Measurements from ENCODE around the gene RALBP1.

Gene RALBP1

GRCh38 chr18:9507565-9508088 lies 32.3 kb downstream of the RALBP1 start:
- DNase-seq (ENCODE audit: insufficient read length, low spot score): no peak
- no peak for FAIRE-seq
- TF ChIP-seq POLR2A (IDR thresholded peaks at IDR 0.05; ENCODE audit: low read depth, low read length): no peak

GRCh38 chr18:9508446-9509025 lies 33.2 kb downstream of the RALBP1 start:
- FAIRE-seq: no peak

GRCh38 chr18:9513971-9514512 lies 38.7 kb downstream of the RALBP1 start:
- peak; percentile 78 for FAIRE-seq
- TF ChIP-seq POLR2A (IDR thresholded peaks at IDR 0.05; ENCODE audit: low read depth, low read length): no peak
- no peak for DNase-seq (ENCODE audit: insufficient read length, low spot score)

More at GRCh38 chr18:9508446-9509025, 33.2 kb downstream of the RALBP1 start:
- TF ChIP-seq POLR2A (IDR thresholded peaks at IDR 0.05; ENCODE audit: low read depth, low read length): no peak
- no peak for DNase-seq (ENCODE audit: insufficient read length, low spot score)

- TF ChIP-seq POLR2A (IDR thresholded peaks at IDR 0.05; ENCODE audit: low read depth, low read length): no peak
- DNase-seq (ENCODE audit: insufficient read length, low spot score): no peak
- peak; percentile 96 for FAIRE-seq
Observed at GRCh38 chr18:9516437-9517064, 41.2 kb downstream of the RALBP1 start.

- TF ChIP-seq POLR2A (IDR thresholded peaks at IDR 0.05; ENCODE audit: low read depth, low read length): no peak
- DNase-seq (ENCODE audit: insufficient read length, low spot score): no peak
- no peak for FAIRE-seq
Observed at GRCh38 chr18:9517869-9518268, 42.6 kb downstream of the RALBP1 start.

- no peak for DNase-seq (ENCODE audit: insufficient read length, low spot score)
- no peak for TF ChIP-seq POLR2A (IDR thresholded peaks at IDR 0.05; ENCODE audit: low read depth, low read length)
- no peak for FAIRE-seq
Observed at GRCh38 chr18:9519399-9519798, 44.1 kb downstream of the RALBP1 start.

- no peak for TF ChIP-seq POLR2A (IDR thresholded peaks at IDR 0.05; ENCODE audit: low read depth, low read length)
- DNase-seq (ENCODE audit: insufficient read length, low spot score) (no peak), FAIRE-seq (no peak)
Observed at GRCh38 chr18:9520666-9521065, 45.4 kb downstream of the RALBP1 start.

GRCh38 chr18:9521770-9522169 lies 46.5 kb downstream of the RALBP1 start:
- no peak for FAIRE-seq
- TF ChIP-seq POLR2A (IDR thresholded peaks at IDR 0.05; ENCODE audit: low read depth, low read length): no peak

GRCh38 chr18:9522952-9523351 lies 47.6 kb downstream of the RALBP1 start:
- TF ChIP-seq POLR2A (IDR thresholded peaks at IDR 0.05; ENCODE audit: low read depth, low read length): no peak
- DNase-seq (ENCODE audit: insufficient read length, low spot score) (no peak), FAIRE-seq (no peak)

More at GRCh38 chr18:9521770-9522169, 46.5 kb downstream of the RALBP1 start:
- no peak for DNase-seq (ENCODE audit: insufficient read length, low spot score)

GRCh38 chr18:9526458-9526857 lies 51.1 kb downstream of the RALBP1 start:
- DNase-seq (ENCODE audit: insufficient read length, low spot score): no peak
- no peak for TF ChIP-seq POLR2A (IDR thresholded peaks at IDR 0.05; ENCODE audit: low read depth, low read length)
- FAIRE-seq: no peak

GRCh38 chr18:9530226-9531009 lies 55.1 kb downstream of the RALBP1 start:
- peak; percentile 11 for FAIRE-seq
- no peak for DNase-seq (ENCODE audit: insufficient read length, low spot score)
- TF ChIP-seq POLR2A (IDR thresholded peaks at IDR 0.05; ENCODE audit: low read depth, low read length): no peak

GRCh38 chr18:9531791-9532410 lies 56.6 kb downstream of the RALBP1 start:
- no peak for FAIRE-seq
- TF ChIP-seq POLR2A (IDR thresholded peaks at IDR 0.05; ENCODE audit: low read depth, low read length): no peak
- DNase-seq (ENCODE audit: insufficient read length, low spot score): no peak

GRCh38 chr18:9534844-9535243 lies 59.5 kb downstream of the RALBP1 start:
- no peak for TF ChIP-seq POLR2A (IDR thresholded peaks at IDR 0.05; ENCODE audit: low read depth, low read length)
- FAIRE-seq (no peak), DNase-seq (ENCODE audit: insufficient read length, low spot score) (no peak)
